ENCODE results near the gene SLC9C2. TPM values are rescaled to one million over a fixed set of nuclear protein-coding genes. Genes with fewer than 3 reads are reported as not detected.

The SLC9C2 gene
- total RNA-seq, 1 experiment from 2014 or later = not detected

DNA sequence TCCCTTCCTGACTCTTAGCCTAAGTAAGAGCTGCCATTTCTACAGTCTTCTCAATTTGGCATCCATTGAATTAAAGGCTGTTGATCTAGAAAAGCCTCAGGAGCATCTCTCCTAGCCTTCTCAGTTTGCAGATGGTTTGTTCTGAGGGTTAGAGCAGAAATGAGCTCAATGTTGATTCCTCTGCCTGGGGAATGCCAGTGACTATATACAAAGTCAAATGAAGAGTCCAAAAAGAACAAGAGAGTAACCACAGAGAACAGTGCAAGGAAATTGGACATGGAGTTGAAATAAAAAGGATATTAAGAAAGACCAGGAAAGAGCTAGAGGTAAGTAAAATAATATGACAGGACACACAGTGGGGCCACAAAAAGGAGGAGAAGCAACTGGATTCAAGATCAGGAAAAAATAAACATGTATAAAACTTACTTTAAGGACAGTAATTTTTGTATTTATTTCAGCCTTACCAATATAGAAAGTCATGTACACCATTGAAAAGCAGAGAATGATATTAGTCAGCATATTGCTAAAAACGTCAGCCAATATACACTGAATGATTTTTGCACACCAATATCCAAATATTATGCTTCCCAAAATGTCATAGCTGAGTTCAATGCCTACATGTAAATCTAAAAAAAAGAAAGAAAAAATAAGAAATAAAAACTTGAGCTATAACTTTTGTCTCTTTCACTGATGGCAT, 21.3 kb downstream of the SLC9C2 start:
- Mint-ChIP-seq H3K36me3 (no peaks in the 10 kb centered on the region), H3K4me1 (peaks cover 3% of the 10 kb centered on the region), H3K9me3 (0 out of 2 replicates have a peak, but pooled peaks cover 2% of the 10 kb centered on the region), H3K27ac (no peak overlapping the region), H3K4me3 (no peak overlapping the region), H3K27me3 (ENCODE audit: low read depth) (no peaks in the 10 kb centered on the region)
- ChIA-PET POLR2A (no interaction called here), CTCF (interaction anchor here (0.7 to 1.1 kb wide), 2 partner anchors 17 to 133 kb away, joined by 3 read pairs; partner anchors contain the start of gene KLHL20)
- ATAC-seq (no peak), DNase-seq (ENCODE audit: low spot score) (no peak)
- TF ChIP-seq NR2C2 (CRISPR knock-in tag; IDR thresholded peaks at IDR 0.05) = no peak

- Mint-ChIP-seq H3K27me3 (ENCODE audit: low read depth) (no peaks in the 10 kb centered on the region), H3K4me1 (peaks cover 3% of the 10 kb centered on the region), H3K9me3 (no peaks in the 10 kb centered on the region), H3K27ac (no peak overlapping the region), H3K4me3 (no peak overlapping the region), H3K36me3 (no peaks in the 10 kb centered on the region)
- CTCF ChIA-PET = interaction anchor here (1.1 kb wide), 1 partner anchor 134 kb away, joined by 3 read pairs; the partner anchor contains the start of gene KLHL20
- no peak for TF ChIP-seq ZNF423 (CRISPR knock-in tag; IDR thresholded peaks at IDR 0.05)
- no peak for TF ChIP-seq ZNF671 (CRISPR knock-in tag; IDR thresholded peaks at IDR 0.05)
- no peak for TF ChIP-seq HMGA2 (CRISPR knock-in tag; IDR thresholded peaks at IDR 0.05)
- no peak for TF ChIP-seq E2F5 (CRISPR knock-in tag; IDR thresholded peaks at IDR 0.05)
- no peak for TF ChIP-seq SMAD3 (CRISPR knock-in tag; IDR thresholded peaks at IDR 0.05; ENCODE audit: borderline replicate concordance)
- no peak for TF ChIP-seq ELF4 (CRISPR knock-in tag; IDR thresholded peaks at IDR 0.05; ENCODE audit: low read depth)
- TF ChIP-seq, protein P1, sequence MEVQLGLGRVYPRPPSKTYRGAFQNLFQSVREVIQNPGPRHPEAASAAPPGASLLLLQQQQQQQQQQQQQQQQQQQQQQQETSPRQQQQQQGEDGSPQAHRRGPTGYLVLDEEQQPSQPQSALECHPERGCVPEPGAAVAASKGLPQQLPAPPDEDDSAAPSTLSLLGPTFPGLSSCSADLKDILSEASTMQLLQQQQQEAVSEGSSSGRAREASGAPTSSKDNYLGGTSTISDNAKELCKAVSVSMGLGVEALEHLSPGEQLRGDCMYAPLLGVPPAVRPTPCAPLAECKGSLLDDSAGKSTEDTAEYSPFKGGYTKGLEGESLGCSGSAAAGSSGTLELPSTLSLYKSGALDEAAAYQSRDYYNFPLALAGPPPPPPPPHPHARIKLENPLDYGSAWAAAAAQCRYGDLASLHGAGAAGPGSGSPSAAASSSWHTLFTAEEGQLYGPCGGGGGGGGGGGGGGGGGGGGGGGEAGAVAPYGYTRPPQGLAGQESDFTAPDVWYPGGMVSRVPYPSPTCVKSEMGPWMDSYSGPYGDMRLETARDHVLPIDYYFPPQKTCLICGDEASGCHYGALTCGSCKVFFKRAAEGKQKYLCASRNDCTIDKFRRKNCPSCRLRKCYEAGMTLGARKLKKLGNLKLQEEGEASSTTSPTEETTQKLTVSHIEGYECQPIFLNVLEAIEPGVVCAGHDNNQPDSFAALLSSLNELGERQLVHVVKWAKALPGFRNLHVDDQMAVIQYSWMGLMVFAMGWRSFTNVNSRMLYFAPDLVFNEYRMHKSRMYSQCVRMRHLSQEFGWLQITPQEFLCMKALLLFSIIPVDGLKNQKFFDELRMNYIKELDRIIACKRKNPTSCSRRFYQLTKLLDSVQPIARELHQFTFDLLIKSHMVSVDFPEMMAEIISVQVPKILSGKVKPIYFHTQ (CRISPR knock-in tag; IDR thresholded peaks at IDR 0.05) = no peak
- TF ChIP-seq MXD4 (CRISPR knock-in tag; IDR thresholded peaks at IDR 0.05; ENCODE audit: borderline replicate concordance) = no peak
- TF ChIP-seq ZNF317 (CRISPR knock-in tag; IDR thresholded peaks at IDR 0.05; ENCODE audit: borderline replicate concordance, low read depth) = no peak
- TF ChIP-seq PRRX2 (CRISPR knock-in tag; IDR thresholded peaks at IDR 0.05) = no peak
- TF ChIP-seq ZMAT4 (CRISPR knock-in tag; IDR thresholded peaks at IDR 0.05) = no peak
- no peak for TF ChIP-seq NFE2L1 (CRISPR knock-in tag; IDR thresholded peaks at IDR 0.05)
- no peak for TF ChIP-seq NFATC4 (CRISPR knock-in tag; IDR thresholded peaks at IDR 0.05)
- TF ChIP-seq NR1H2 (CRISPR knock-in tag; IDR thresholded peaks at IDR 0.05) = no peak
- no peak for TF ChIP-seq ESRRA (CRISPR knock-in tag; IDR thresholded peaks at IDR 0.05; ENCODE audit: borderline replicate concordance)
- no peak for TF ChIP-seq ZNF416 (CRISPR knock-in tag; IDR thresholded peaks at IDR 0.05)
- TF ChIP-seq ZNF512 (CRISPR knock-in tag; IDR thresholded peaks at IDR 0.05; ENCODE audit: borderline replicate concordance) = no peak
- TF ChIP-seq CREB1 (CRISPR knock-in tag; IDR thresholded peaks at IDR 0.05) = no peak
- TF ChIP-seq, protein P2, sequence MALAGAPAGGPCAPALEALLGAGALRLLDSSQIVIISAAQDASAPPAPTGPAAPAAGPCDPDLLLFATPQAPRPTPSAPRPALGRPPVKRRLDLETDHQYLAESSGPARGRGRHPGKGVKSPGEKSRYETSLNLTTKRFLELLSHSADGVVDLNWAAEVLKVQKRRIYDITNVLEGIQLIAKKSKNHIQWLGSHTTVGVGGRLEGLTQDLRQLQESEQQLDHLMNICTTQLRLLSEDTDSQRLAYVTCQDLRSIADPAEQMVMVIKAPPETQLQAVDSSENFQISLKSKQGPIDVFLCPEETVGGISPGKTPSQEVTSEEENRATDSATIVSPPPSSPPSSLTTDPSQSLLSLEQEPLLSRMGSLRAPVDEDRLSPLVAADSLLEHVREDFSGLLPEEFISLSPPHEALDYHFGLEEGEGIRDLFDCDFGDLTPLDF (CRISPR knock-in tag; IDR thresholded peaks at IDR 0.05) = no peak
- no peak for TF ChIP-seq ATF1 (CRISPR knock-in tag; IDR thresholded peaks at IDR 0.05)
- ATAC-seq (no peak), DNase-seq (ENCODE audit: low spot score) (no peak)
- POLR2A ChIA-PET = no interaction called here
These were observed 22.2 kb downstream of the SLC9C2 start for GRCh38 chr1:173580658-173581057.
